SK-N-MC (cell line): ENCODE results near the gene ZDHHC11.

Experiments used
- DNase-seq: peaks from one replicate; pipeline ENCODE4 v3.0.0-alpha.2; 2011; ENCODE audit warnings: low read depth, low spot score
- H3K27ac ChIP-seq: fragments of 200-600 bp; sonication (generic); 2 replicates; pipeline ENCODE4 v1.5.1; 2016; ENCODE audit warnings: mixed run types
- H3K36me3 ChIP-seq: fragments of 200-600 bp; sonication (generic); 2 replicates; pipeline ENCODE4 v1.6.1; 2017; ENCODE audit warnings: antibody characterized with exemption, low read length, mixed read lengths; ENCODE audit not compliant: insufficient read depth
- H3K4me3 ChIP-seq: fragments of 200-600 bp; sonication (generic); 2 replicates; pipeline ENCODE4 v1.5.1; 2016
- H3K9ac ChIP-seq: fragments of 200-600 bp; sonication (generic); 2 replicates; pipeline ENCODE4 v1.8.0; 2017; ENCODE audit warnings: mixed run types, mixed read lengths; ENCODE audit not compliant: insufficient read length
- H3K9me3 ChIP-seq: fragments of 200-600 bp; sonication (generic); 2 replicates; pipeline ENCODE4 v1.6.1; 2017; ENCODE audit warnings: low read depth, mild to moderate bottlenecking, antibody characterized with exemption, low read length, moderate library complexity, mixed read lengths
- EZH2 ChIP-seq: fragments of 200-600 bp; sonication (generic); IDR thresholded peaks from one replicate; pipeline ENCODE4 v1.6.1; 2017; ENCODE audit warnings: antibody characterized with exemption
- FOXP2 ChIP-seq: optimal IDR thresholded peaks from 2 replicates; pipeline ENCODE3; 2011; ENCODE audit warnings: mild to moderate bottlenecking, moderate library complexity; ENCODE audit not compliant: insufficient read depth; ENCODE audit errors: extremely low read length, control extremely low read depth
- POLR2AphosphoS5 ChIP-seq: IDR thresholded peaks from 2 replicates; pipeline ENCODE4 v1.6.1; 2012; ENCODE audit warnings: mild to moderate bottlenecking, low read depth, low read length, borderline replicate concordance

The ZDHHC11 gene

GRCh38 chr5:850511-851006 is at the start of gene ZDHHC11:
TSS of gene ZDHHC11 (minus strand) at chr5:850986. CDS start at chr5:850602, 384 bp downstream.
- Histone ChIP-seq H3K9ac (no peak within 1 kb of the TSS), H3K4me3 (no peak within 1 kb of the TSS), H3K36me3 (no peaks in the 10 kb centered on the region), H3K27ac (no peak within 1 kb of the TSS), H3K9me3 (no peaks in the 10 kb centered on the region)
- DNase-seq, result no peak
- TF ChIP-seq POLR2AphosphoS5 (no peak), EZH2 (no peak), FOXP2 (no peak)

GRCh38 chr5:893711-894110 is 42.9 kb upstream of the ZDHHC11 start:
- H3K9me3 ChIP-seq, result no peaks in the 10 kb centered on the region
- peak overlapping the region; percentile 81 for H3K4me3 ChIP-seq
- peaks cover 60% of the 10 kb centered on the region for H3K36me3 ChIP-seq
- no peak for TF ChIP-seq EZH2
- TF ChIP-seq FOXP2, result no peak
- no peak for TF ChIP-seq POLR2AphosphoS5
- H3K27ac ChIP-seq, result no peak overlapping the region
- DNase-seq, result no peak
- H3K9ac ChIP-seq, result peak overlapping the region; percentile 88

GRCh38 chr5:893137-893506 is 42.3 kb upstream of the ZDHHC11 start:
- H3K9ac ChIP-seq, result peak overlapping the region; percentile 88
- peak overlapping the region; percentile 81 for H3K4me3 ChIP-seq
- H3K27ac ChIP-seq, result no peak overlapping the region
- no peaks in the 10 kb centered on the region for H3K9me3 ChIP-seq
- TF ChIP-seq POLR2AphosphoS5 (no peak), FOXP2 (no peak)
- no peak for DNase-seq
- H3K36me3 ChIP-seq, result peaks cover 66% of the 10 kb centered on the region

GRCh38 chr5:892394-893136 is 41.8 kb upstream of the ZDHHC11 start, which contains the start of the genes BRD9 and TRIP13:
TSS of gene BRD9 (minus strand) at chr5:892801. CDS start at chr5:892657, 144 bp downstream.
TSS of gene TRIP13 (plus strand) at chr5:892884. CDS start at chr5:892999, 115 bp downstream.
- H3K36me3 ChIP-seq, result peaks cover 71% of the 10 kb centered on the region
- H3K27ac ChIP-seq, result peak within 1 kb of the TSS; percentile 68; the same call in 1 of the 2 replicates
- H3K4me3 ChIP-seq, result peak within 1 kb of the TSS; percentile 81
- H3K9me3 ChIP-seq, result no peaks in the 10 kb centered on the region
- peak within 1 kb of the TSS; percentile 88 for H3K9ac ChIP-seq
- DNase-seq, result no peak
- TF ChIP-seq FOXP2 (no peak), POLR2AphosphoS5 (peak; percentile 63; the same call in 1 of the 2 replicates), EZH2 (no peak)

GRCh38 chr5:891837-892393 is 41.1 kb upstream of the ZDHHC11 start:
- Histone ChIP-seq H3K27ac (peak overlapping the region; percentile 68; the same call in 1 of the 2 replicates), H3K9me3 (no peaks in the 10 kb centered on the region), H3K4me3 (peak overlapping the region; percentile 81), H3K9ac (peak overlapping the region; percentile 88), H3K36me3 (peaks cover 78% of the 10 kb centered on the region)
- DNase-seq, result no peak
- TF ChIP-seq POLR2AphosphoS5 (no peak), EZH2 (no peak), FOXP2 (no peak)

- Histone ChIP-seq H3K9me3 (no peaks in the 10 kb centered on the region), H3K4me3 (peak overlapping the region; percentile 81), H3K9ac (peak overlapping the region; percentile 88), H3K36me3 (peaks cover 79% of the 10 kb centered on the region), H3K27ac (no peak overlapping the region)
- no peak for DNase-seq
- TF ChIP-seq POLR2AphosphoS5, result no peak
- TF ChIP-seq FOXP2, result no peak
These were observed 40.5 kb upstream of the ZDHHC11 start for GRCh38 chr5:891117-891836.

- Histone ChIP-seq H3K9ac (peak overlapping the region; percentile 1), H3K4me3 (no peak overlapping the region), H3K36me3 (peaks cover 79% of the 10 kb centered on the region), H3K27ac (no peak overlapping the region), H3K9me3 (no peaks in the 10 kb centered on the region)
- no peak for DNase-seq
- TF ChIP-seq FOXP2, result no peak
- no peak for TF ChIP-seq EZH2
- no peak for TF ChIP-seq POLR2AphosphoS5
These were observed 38.4 kb upstream of the ZDHHC11 start for GRCh38 chr5:889075-889710.

GRCh38 chr5:888638-889035 is 37.9 kb upstream of the ZDHHC11 start:
- H3K9ac ChIP-seq, result peak overlapping the region; percentile 1
- no peak for DNase-seq
- no peak overlapping the region for H3K27ac ChIP-seq
- peaks cover 81% of the 10 kb centered on the region for H3K36me3 ChIP-seq
- no peaks in the 10 kb centered on the region for H3K9me3 ChIP-seq
- no peak overlapping the region for H3K4me3 ChIP-seq
- TF ChIP-seq FOXP2, result no peak
- TF ChIP-seq POLR2AphosphoS5, result no peak
- no peak for TF ChIP-seq EZH2
